HG02571 (cell line): ENCODE data around the gene PLD2.
"Not testable (repeated sequence)": the region's sequence is repeated elsewhere in the genome, so short reads cannot be mapped to it uniquely, and the experiment has no call there.

Source experiments
- ATAC-seq: cut with Tn5 transposase; IDR thresholded peaks from one replicate; pipeline ENCODE4 v1.9.1; 2021; ENCODE audit warnings: mild to moderate bottlenecking, moderate library complexity; ENCODE audit not compliant: unreplicated experiment

Gene PLD2

DNA sequence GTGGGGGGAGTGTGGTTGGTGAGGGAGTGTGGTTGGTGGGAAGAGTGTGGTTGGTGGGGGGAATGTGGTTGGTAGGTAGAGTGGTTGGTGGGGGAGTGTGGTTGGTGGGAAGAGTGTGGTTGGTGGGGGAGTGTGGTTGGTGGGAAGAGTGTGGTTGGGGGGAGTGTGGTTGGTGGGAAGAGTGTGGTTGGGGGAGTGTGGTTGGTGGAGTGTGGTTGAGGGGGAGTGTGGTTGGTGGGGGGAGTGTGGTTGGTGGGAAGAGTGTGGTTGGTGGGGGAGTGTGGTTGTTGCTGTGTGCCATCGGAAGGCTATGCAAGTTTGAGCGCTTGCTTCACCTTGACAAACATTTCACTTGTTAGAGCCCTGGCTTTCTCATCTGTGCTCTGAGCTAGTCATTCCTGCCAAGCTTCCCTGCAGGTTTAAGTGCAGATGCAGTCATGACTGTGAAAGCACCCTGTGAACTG, 46.3 kb downstream of the PLD2 start:
- ATAC-seq: no peak

DNA sequence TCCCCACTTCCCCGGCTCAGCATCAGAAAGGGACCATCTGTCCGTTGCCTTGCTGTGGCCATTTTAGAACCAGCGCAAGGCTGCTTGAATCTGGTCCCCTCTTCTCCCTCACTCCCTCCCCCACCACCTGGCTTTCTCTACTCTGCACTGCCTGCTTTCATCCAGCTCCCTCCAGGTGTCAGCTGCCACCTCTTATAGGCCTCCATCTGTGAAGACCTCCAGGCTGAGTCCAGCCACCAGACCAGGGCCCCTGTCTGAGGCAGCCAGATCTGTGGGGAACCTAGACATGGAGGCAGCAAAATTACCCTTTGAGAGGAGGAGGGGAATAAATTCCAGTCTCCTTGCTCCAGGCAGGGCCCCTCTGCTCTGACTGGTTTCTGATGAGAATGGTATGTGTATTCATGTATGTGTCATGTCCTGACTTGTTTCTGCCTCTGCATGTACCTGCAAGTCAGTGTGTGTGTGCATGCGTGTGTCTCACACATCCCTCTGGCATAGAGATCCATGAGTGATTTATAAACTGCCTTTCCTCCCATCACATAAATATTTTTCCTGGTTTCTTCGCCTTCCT, 47.2 kb downstream of the PLD2 start:
- no peak for ATAC-seq

DNA sequence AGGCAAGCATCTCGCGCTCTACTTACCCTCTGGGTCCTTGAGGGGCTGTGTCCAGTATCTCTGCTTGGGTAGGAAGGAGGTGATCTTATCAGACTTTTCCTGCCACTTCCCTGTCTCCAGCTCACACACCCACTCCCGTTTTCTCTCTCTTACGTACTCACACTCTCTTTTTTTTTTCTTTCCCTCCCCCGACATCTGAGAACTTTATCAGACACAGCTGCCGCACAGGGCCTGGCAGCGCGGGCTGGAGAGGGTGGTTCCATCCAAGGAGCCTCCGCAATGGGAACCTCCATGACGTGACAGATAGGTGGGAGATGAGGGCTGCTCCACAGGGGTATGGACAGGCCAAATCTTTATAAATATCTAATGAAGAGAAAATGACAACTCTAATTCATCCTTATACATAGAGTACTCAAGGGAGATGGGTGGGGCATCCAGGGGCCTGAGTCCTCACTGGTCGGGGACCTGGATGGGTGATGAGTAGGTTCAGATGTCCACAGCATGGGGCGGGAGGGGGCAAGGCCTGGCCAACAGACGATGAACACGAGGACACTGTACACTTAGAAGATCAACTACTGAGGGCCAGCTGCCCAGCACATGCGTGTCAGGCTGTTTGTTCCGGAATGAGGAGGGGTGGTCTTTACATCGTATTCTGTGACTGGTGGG, 49.5 kb downstream of the PLD2 start:
- no peak for ATAC-seq

DNA sequence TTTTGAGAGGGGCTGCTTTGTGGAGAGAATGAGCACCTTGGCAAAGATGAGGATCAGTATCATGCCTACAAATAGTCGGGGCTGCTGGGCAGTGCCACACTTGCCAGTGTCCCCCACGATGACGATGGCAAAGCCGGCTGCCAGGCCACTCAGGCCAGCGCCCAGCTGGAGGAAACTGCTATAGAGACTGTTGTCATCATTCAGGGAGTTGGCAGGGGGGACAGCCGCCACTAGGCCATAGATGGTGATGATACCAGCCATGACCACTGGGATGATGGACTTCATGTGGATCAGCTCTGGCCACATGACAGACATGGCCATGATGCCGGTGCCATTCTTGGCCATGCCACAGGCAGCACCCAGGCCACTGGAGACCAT, 50.0 kb downstream of the PLD2 start:
- ATAC-seq: no peak

DNA sequence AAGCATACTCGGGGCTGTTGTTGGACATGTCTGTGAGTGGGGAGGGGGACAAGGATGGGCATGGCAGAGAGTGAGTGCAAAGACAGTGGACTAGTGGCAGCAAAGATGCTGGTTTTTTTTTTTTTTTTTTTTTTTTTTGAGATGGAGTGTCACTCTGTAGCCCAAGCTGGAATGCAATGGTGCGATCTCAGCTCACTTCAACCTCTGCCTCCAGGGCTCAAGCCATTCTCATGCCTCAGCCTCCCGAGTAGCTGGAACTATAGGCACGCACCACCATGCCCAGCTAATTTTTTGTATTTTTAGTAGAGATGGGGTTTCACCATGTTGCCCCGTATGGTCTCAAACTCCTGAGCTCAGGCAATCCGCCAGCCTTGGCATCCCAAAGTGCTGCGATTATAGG, 50.4 kb downstream of the PLD2 start:
- ATAC-seq: not testable (repeated sequence)

DNA sequence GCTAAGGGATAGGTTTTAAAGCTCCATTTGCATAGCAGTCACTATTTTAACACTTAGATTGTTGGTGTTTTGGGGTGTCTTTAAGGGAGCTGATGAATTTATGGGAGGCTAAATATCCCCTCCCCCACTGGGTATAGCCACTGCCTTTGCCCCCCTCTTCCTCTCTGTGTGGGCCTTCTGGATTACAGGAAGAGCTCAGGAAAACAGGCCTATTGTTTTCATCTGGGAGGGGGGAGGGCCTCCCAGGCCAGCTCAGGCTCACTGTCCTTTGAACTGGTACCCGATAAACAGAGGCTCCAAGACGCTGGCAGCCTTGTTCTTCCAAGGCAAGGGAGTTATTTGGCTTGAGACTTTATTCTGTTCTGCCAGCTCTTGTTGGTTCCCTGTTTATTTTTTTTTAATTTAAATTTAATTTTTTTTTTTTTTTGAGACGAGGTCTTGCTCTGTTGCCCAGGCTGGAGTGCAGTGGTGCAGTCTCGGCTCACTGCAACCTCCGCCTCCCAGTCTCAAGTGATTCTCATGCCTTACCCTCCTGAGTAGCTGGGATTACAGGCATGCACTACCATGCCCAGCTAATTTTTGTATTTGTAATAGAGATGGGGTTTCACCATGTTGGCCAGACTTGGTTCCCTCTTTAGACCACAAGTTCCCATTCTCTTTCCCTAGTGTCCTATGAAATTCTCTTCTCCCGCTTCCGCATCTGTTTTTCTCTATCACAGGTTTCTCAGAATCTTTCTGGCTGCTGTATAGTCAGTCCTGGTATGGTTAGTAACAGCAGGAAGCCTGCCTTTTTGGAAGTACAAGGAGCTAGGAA, 51.3 kb downstream of the PLD2 start:
- no peak for ATAC-seq

DNA sequence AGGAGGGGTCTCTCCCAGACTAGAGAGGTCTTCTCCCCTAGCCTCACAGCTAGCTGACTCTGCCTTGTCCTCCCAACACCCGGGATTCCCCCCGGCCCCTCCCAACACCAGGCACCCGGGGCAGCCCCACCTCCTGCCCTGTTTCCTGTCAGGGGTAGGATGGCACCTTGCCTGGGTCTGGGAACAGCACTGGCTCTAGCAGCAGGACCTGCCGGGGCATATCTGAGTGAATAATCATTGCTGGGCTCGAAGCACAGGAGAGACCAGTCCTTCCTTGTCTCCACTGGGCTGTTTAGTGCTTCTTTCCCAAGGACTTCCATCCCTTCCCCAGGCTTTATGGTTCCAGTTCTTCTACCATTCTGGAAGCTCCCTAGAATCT, 51.9 kb downstream of the PLD2 start:
- ATAC-seq: no peak

DNA sequence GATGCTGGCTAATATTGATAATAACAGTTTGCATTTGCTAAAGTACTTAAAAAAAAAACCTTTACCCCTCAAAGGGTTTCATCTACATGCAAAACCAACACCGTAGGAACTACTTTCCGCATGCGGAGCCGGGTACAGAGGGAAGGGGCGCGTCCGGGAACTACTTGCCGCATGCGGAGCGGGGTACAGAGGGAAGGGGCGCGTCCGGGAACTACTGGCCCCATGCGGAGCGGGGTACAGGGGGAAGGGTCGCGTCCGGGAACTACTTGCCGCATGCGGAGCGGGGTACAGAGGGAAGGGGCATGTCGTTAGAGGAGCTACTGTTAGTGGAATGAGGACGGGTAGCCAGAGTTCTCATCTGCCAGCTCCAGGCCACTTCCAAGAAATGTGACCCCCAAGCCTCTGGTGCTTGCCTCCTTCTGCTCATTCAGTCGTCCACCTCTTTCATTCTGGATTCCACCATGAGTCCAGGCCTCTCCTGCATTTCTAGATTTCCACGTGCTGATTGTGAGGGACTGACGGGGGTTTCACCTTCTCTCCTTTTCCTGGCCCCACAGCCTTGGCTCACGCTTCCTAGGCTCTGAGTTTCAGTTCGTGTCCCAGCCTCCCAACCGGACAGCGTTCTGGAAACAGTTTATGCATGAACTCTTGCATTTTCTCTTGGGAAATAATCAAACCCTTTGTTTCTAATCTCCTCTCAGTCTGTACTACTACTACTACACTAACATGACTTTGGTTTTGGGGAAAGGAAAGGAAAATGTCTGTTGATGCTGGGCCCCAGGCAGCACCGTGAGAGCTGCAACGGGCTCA, 53.1 kb downstream of the PLD2 start:
- no peak for ATAC-seq

DNA sequence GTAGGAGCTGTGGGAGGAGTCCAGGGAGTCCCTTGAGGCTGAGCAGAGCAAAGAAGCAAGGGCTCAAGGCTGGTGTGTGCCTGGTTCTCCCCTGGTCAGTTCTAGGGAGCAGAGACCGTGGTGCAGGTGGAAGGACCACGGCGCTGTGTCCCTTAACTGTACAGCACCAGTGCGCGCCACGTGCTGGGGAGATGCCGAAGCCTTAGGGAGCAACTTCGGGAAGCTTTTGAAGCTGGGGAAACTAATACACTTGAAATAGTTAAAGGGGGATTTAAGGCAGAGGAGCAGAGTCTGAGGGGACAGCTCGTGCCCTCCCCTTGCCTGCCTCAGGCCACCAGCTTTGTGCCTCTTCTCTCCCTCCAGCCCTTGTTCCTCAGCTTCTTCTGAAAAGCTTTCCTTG, 53.7 kb downstream of the PLD2 start:
- no peak for ATAC-seq

DNA sequence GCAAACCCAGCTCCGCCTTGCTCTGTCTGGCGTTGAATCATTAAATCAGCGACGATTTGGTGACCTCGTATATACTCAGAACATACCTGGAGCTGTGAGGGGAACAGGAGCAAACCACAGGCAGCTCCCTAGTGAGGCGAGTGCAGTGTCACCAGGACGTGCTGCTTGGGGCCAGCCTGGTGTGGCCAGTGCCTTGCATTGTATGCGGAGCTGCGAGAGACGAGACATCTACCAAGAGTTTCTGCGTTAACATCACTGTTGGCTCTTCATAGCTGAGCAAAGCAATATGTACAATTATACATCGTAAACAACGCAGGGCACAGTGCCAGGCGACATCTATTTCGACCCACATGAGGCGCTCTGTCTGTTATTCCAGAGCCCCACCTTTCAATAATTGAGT, 54.1 kb downstream of the PLD2 start:
- ATAC-seq: no peak

DNA sequence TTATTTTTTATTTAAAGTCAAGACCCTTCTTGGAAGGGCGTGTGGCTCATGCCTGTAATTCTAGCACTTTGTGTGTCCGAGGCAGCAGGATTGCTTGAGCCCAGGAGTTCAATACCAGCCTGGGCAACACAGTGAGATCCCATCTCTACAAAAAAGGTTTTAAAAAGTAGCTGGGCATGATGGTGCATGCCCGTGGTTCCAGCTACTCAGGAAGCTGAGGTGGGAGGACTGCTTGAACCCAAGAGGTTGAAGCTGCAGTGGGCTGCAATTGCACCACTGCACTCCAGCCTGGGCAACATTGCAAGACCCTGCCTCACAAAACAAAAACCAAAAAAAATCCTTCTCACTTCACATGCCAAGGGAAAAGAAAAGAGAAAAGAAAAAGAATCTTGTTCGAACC, 55.8 kb downstream of the PLD2 start:
- ATAC-seq: no peak

DNA sequence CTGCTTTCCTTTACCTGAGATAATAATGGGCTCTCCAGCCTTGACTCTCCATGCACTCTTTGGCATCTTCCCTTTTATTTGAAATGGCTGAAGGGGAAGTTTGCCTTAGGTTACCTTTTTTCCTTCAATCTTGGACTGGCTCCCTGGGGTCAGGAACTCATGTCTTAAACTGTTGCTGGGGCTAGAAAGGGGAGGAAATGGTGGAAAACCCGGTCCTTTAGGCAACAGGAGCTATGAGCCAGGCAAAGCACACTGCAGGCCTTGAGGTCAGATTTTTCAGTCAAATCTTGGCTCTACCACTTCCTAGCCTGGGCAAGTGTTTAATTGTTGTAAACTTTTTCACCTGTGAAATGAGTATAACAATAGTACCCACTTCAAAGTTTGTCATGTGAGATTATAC, 56.4 kb downstream of the PLD2 start:
- no peak for ATAC-seq

DNA sequence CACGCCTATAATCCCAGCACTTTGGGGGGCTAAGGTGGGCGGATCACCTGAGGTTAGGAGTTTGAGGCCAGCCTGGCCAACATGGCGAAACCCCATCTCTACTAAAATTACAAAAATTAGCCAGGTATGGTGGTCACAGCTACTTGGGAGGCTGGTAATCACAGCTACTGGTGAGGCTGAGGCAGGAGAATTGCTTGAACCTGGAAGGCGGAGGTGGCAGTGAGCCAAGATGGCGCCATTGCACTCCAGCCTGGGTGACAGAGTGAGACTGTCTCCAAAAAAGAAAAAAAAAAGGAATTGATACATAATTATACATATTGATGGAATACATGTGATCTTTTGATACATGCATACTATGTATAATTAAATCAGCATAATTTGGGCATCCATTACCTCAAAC, 60.6 kb downstream of the PLD2 start:
- not testable (repeated sequence) for ATAC-seq

DNA sequence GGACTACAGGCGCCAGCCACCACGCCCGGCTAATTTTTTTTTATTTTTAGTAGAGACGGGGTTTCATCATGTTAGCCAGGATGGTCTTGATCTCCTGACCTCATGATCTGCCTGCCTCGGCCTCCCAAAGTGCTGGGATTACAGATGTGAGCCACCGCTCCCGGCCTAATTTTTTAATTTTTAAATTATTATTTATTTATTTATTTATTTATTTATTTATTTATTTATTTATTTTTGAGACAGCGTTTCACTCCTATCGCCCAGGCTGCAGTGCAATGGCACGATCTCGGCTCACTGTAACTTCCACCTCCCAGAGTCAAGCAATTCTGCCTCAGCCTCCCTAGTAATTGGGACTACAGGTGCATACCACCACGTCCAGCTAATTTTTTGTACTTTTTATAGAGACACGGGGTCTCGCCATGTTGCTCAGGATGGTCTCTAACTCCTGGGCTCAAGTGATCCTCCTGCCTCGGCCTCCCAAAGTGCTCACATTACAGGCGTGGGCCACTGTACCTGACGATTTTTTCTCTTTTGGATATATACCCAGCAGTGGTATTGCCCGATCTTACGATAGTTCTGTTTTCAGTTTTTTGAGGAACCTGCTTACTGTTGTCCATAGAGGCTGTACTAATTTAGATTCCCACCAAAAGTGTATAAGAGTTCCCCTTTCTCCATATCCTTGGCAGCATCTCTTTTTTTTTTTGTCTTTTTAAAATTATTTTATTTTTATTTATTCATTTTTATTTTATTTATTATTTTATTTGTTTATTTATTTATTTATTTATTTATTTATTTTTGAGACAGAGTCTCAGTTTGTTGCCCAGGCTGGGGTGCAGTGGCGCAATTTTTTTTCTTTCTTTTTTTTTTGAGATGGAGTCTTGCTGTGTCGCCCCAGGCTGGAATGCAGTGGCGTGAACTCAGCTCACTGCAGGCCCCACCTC, 62.4 kb downstream of the PLD2 start:
- not testable (repeated sequence) for ATAC-seq

DNA sequence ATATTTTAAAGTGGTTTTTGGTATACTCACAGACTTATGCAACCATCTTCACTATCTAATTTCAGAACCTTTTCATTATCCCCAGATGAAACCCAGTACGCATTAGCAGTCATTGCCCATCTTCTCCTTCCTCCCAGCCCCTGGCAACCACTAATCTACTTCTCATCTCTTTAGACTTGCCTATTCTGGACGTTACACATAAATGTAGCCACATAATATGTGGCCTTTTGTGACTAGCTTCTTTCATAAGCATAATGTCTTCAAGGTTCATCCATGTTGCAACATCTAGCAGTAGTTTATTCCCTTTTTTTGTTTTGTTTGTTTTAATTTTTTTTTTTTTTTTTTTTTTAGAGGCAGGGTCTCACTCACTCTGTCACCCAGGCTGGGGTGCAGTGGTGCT, 63.9 kb downstream of the PLD2 start:
- no peak for ATAC-seq

DNA sequence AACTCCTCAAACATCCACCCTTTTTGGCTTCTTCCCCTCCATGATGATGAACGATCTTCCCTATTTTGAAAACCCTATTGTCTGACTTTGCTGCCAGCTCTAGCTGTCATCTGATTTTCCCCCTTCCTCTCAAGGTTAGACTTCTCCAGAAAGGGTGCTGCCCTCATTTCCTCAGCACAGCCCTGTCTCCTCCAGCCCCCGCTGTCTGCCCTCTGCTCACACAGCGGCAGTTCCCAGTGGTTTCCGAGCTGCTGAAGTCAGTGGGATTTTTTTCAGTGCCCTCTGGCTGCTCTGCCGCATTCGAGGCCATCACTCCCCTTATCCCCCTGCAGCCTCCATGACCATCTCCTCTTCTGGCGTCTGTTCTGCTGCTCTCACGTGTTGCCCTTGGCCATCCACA, 65.8 kb downstream of the PLD2 start:
- no peak for ATAC-seq
